HCEC 1CT (cell line): Measurements from ENCODE around the gene ACAA1.
"Not testable (repeated sequence)": the region's sequence is repeated elsewhere in the genome, so short reads cannot be mapped to it uniquely, and the experiment has no call there.

Source experiments
- DNase-seq: peaks from one replicate; pipeline ENCODE4 v3.0.0-alpha.2; 2017

Gene ACAA1, protein sequence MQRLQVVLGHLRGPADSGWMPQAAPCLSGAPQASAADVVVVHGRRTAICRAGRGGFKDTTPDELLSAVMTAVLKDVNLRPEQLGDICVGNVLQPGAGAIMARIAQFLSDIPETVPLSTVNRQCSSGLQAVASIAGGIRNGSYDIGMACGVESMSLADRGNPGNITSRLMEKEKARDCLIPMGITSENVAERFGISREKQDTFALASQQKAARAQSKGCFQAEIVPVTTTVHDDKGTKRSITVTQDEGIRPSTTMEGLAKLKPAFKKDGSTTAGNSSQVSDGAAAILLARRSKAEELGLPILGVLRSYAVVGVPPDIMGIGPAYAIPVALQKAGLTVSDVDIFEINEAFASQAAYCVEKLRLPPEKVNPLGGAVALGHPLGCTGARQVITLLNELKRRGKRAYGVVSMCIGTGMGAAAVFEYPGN

DNA sequence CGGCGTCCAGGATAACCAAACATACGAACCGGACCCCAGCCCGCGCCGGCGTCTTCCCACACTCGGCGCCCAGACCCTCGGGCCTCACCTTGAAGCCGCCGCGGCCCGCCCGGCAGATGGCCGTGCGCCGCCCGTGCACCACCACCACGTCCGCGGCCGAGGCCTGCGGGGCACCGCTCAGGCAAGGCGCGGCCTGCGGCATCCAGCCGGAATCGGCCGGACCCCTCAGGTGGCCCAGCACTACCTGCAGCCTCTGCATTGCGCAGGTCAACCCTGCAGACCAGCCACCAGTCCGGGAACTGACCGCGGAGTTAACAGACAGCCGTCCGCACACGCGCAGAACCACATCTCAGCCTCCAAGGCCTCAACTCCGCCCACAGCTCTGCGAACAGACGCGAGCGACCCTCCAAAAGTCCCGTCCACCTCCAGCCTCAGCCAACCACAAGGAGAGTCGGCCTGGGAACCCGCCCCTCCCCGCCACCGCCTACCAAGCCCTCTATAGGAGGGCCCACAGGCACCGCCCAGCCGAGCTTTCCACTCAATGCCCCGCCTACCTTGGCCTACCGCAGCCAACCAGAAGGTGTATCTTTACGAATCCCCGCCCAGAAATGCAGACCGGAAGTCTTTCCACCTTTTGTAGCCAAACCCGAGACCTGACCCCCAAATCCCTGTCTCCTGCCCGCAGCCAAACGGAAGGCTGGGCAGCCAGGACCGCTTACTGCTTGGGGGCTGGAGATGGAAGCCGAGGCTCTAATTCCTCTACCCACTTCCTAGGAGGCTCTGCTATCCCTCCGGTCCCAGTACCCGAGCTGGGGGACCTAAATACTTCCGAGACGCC, at the start of gene ACAA1:
Gene ACAA1, minus strand, starts transcription at position 351 of the 838 bp plus-strand sequence. Its CDS starts 92 bp downstream, at position 259.
- peak; percentile 99 for DNase-seq

DNA sequence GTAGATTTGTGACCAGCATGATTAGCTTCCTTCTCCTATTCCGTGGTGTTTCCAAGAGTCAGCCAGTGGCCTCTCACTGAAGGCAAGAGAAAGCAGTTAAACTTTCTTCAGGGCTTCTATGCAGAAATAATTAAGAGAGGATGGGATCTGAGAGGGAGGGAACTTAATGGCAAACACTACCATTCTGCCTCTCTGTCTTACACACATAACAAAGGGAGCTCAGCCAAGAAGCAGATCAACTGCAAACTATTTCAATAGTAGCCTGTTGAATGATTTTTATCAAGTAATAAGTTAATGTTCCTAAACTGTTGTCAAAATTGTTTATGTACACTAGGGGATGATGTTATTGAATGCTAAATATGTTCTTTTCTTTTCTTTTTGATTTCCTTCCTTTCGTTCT, 40.3 kb upstream of the ACAA1 start:
- no peak for DNase-seq

DNA sequence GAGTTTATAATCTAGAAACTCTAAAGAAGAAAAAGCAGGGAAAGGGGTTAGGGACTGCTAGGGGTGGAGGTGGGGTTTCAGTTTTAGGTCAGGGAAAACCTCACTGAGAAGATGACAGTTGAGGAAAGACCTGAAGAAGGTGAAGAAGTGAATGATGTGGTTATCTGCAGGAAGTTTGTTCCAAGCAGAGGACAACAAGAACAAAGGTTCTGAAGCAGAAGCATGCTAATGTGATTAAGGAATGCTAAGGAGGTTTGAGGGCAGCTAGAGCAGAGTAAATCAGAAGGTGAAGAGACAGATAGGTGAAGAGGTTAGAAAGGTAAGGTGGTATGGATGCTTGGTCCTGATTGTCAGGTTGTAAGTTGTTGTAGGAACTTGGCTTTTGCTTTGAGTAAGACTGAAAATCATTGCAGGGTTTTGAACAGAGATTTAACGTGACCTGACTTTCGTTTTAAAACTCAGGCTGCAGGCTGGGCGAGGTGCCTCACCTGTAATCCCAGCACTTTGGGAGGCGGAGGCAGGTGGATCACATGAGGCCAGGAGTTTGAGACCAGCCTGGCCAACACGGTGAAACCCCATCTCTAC, 37.0 kb upstream of the ACAA1 start:
- no peak for DNase-seq

DNA sequence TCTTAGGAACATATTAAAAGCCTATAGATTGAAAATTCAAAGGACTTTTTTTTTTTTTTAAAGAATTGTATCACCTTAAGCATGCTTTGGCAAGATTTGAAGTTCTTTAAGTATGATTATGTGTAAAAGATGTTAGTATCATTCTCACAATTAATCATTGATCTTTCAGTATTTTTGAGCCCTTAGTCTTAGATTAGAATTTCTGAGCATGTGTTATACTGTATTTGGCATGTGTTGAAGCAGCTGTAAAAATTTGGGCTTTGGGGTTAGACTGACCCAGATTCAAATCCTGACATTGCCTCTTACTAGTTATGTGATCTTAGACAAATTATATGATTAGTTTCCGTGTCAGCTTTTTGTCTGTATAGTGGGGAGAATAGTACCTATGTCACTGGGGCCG, 34.7 kb upstream of the ACAA1 start:
- no peak for DNase-seq

DNA sequence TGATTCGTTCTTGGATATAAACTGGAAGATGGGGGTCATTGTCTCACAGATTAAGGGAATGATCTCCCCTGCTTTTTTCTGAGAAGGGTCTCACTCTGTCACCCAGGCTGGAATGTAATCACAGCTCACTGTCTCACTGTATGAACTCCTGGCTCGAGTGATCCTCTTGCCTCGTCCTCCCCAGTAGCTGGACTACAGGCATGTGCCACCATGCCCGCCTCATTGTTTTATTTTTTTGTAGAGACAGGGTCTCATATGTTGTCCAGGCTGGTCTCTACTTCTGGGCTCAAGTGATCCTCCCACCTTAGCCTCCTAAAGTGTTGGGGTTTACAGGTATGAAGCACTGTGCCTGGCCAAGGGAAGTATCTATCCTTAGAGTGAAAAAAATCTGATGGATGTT, 33.8 kb upstream of the ACAA1 start:
- DNase-seq: no peak

DNA sequence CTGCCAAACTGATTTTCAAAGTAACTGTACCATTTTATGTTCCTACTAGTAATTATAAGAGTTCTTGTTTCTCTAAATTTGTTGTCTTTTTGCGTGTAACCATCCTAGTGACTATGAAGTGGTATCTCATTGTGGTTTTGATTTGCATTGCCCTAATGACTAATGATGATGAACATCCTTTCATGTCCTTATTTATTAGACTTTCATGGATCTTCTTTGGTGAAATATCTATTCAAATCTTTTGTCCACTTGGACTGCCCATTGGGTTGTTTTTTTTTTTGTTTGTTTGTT, 32.0 kb upstream of the ACAA1 start:
- peak; percentile 67 for DNase-seq

DNA sequence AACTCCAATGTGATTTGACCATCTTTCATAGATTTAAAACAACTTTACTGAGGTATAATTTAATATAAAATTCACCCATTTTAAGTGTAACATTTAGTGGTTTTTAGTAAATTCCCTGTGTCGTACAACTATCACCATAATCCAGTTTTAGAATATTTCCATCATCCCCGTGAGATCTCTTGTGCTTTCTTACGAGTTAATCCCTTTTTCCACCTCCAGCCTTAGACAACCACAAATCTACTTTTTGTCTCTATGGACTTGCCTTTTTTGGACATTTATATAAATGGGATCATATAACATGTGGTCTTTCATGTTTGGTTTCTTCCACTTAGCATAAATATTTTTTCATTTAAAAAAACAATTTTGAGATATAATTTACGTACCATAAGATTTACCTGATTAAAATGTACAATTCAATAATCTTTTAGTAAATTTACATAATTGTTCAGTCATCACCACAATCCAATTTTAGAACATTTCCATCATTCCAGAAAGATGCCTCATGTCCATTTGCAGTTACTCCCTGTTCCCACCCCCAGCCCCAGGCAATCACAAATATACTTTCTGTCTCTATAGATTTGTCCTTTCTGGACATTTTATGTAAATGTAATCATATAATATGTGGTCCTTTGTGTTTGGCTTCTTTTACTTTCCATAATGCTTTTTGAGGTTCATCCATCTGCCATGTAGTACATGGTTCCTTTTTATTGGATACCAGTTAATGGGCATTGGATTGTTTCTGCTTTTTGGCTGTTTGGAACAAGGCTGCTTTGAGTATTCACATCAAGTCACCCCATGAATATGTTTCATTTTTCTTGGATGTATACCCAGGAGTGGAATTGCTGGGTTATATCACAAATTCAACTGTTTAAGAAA, 31.5 kb upstream of the ACAA1 start:
- DNase-seq: peak; percentile 80

DNA sequence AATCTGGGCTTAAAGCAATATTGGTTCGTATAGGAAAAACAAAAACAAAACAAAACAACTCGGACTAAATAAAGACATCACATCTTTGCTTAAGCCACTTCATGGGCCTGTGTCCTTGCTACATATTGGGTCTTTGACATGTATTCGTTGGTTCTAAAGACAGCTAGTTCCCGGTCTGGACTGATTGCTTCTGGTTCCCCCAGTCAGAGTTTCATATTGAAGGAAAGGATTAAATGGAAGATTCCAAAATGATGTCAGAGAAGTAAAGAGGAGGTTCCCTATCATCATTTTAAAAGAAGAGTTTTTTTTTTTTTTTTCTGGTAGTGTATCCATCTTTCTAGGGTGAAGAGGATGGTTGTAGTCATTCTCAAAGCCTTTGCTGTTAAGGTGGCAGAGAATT, 30.7 kb upstream of the ACAA1 start:
- peak; percentile 13 for DNase-seq

DNA sequence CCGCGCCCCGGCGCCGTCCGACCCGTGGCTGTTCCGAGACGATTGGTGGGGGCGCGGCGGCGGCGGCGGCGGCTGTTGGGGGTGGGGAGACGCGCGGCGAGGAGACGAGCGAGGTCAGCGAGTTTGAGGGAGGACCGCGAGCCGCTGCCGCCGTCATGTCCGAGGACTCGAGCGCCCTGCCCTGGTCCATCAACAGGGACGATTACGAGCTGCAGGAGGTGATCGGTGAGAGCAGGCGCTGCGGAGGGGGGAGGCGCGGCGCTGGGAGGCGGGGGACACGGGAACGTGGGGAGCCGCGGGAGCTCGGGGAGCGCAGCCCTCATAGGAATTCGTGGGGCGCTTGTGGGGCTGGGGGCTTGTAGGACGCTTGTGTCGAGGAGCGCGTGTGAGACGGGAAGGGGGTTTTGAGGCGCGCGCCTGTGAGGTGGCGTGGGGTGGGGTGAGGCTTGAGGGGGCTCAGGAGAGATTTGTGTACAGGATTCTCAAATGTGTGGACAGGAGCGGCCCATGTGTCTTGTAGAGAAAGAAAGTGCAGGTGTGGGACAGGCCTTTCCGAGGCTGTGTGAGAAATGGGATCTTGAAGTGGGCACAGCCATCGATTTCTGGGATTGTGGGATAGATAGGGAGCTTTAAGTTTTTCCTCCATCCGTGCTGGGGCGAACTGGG, 28.9 kb upstream of the ACAA1 start:
- peak; percentile 59 for DNase-seq

DNA sequence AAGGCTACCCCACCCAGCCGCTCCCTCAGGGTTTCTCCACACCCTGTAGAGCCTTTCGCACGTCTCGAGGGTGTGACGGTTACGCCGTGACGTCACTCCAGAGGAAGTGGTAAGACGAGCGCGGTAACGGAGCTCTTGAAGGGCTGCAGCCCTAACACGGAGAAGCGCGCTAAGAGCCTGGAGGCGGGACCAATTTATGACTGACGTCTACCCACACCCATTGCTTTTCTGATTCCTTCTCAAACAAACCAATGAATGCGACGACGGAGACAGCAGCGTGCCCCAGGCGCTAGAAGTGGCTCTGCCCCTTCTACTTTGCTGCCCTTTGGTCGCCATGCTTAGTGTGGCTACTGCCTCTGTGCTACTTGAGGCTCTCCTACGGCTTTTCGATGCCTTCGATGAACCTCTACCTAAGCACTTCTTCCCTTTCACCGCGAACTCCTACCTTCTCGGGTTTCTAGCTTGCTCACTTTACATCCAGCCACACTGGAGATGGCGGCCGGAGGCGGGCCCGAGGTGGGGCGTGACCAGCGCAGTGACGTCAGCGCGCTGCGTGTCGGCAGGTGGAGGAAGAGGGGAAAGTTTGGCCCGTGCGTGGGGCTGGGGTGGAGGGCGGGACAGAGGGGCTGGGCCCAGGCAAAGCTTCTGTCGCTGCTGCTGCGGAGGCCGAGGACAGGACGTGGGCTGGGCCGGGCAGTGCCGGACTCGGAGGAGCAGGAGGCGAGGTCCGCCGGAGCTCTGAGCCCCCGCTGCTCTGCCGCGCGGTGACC, 28.2 kb upstream of the ACAA1 start, which contains the start of gene OXSR1:
Gene OXSR1, plus strand, starts transcription at position 586 of the 770 bp plus-strand sequence. CDS start 340 bp downstream, outside the sequence.
- peak; percentile 100 for DNase-seq

DNA sequence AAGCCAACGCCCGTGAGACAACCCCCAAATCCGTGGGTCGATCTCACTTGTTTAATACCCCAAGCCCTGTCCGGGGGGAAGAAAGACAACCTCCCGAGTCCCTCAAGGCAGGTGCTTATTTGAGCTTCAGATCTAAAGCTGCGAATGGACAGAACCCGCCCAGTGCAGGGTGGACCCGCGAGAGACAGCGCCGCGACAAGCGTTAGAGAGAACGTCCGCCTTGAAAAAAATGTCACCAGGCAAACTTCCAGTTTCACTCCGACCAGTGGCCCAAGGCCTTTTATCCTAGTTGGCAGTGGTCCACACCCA, 27.7 kb upstream of the ACAA1 start:
- DNase-seq: no peak

DNA sequence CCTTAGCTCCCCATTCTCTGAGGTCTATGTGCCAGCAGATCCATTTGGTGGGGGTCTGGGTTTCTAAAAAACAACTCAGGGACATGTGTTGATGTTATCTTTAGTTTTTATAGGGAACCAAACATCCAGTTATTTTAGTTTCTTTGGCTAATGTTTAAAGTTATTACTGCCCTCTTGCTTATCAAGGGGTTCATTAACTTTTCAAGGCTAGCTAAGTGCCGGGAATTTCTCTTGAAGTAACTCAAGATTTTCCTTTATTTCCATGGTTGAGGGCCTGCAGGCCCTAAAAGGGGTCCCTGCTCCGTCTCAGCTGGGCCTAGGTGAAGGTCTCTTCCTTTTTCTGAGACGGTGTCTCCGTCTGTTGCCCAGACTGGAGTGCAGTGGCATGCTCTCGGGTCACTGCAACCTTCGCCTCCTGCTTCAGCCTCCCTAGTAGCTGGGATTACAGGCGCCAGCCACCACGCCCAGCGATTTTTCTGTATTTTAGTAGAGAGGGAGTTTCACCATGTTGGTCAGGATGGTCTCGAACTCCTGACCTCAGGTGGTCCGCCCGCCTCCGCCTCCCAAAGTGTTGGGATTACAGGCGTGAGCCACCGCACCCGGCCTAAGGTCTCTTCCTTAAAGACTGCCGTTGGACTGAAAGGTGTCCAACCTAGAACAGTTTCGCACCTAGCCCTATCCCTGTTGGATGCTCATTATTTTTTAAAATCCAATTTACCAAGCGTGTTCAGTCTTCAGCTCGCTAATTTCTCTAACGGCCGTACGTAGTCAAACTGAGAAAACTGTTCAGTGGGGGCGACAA, 27.1 kb upstream of the ACAA1 start:
- DNase-seq: no peak

DNA sequence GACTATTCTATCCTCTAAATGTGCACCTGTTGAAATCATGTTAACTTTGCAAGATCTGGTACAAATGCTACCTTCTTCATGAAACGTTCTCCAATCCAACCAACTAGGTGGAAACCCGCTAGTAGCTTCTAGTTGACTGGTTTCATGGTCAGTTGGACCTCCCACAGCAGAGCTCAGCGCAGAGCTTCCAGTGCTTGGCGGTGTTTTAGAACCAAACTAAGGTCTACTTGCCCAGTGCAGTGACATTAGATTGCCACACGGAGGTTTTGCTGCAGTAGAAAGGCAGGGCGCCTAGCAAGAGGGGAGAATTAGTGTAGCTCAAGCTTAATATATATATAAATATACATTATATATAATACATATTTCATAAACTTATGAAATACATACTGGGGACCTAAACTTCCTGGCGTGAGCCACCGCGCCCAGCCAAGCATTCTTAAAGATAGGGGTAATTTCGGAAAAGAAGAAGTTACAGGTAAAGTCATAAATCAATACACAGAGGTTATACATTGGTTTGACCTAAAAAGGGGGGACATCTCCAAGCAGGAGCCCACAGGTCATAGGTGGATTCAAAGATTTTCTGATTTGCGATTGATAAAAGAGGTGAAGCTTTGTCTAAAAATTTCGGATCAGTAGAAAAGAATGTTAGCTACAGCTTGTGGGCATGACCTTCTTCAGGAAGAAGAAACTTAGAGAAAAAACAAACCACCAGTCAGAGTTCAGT, 26.4 kb upstream of the ACAA1 start:
- DNase-seq: no peak

DNA sequence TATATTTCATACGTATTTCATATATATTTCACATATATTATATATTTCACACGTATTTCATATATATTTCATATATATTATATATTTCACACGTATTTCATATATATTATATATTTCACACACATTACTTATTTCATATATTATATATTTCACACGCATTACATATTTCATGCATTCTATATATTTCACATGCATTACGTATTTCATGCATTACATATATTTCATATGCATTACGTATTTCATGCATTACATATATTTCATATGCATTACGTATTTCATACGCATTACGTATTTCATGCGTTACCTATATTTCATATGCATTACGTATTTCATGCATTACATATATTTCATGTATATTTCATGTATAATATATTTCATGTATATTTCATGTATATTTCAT, 23.8 kb upstream of the ACAA1 start:
- not testable (repeated sequence) for DNase-seq

DNA sequence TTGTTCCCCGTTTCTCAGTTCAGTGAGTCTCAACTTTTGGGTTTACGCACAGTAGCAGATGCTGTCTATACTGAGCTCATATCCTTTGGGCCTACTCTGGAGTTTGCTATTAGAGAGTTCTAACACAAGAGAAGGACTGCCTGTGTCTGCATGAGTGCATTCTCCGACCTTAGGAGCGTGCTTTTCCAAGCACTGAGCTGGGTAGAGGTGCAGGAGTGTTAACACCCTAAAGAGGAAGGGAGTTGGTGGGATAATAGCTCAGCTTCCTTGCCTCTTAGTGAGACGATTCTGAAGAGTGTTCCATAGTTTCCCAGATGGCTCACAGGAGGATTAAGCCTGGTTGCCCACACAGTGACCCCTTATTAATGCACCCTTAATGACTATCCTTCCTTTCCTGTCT, 21.5 kb upstream of the ACAA1 start:
- no peak for DNase-seq

DNA sequence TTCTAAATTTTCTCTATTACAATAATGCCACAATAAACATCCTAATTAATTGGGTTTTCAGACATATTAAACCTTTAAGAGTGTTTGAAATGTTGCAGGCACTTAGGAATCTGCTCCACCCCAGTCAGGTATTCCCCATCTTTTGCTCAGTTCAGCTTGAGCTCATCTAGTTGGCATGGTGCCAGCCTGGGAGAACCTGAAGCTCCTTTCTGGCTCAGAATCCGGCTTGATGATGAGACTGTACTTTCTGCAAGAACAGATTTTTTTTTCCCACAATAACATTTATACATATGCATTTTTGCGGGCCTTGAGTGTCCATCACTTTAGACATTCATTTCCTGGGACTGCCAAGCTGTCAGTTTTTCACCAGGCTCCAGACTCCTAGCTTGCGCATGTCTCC, 20.7 kb upstream of the ACAA1 start:
- DNase-seq: no peak

DNA sequence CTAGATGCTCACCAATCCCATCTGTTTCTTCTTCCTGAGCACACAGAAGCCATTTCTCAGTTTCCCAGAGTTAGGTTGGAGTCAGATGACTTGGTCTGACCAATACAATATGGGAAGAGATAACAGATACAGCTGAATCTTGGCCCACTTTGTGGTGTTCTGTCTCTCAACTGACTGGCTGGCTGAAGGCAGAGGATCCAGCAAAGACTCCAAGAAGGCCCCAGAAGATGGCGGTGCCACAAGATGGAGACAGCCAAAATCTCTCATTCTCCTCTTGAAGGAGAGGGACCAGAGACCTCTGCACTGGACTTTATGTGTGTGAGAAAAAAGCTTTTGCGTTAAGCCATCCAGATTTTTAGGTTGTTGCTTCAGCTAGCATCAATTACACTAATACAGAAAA, 20.2 kb upstream of the ACAA1 start:
- DNase-seq: no peak

DNA sequence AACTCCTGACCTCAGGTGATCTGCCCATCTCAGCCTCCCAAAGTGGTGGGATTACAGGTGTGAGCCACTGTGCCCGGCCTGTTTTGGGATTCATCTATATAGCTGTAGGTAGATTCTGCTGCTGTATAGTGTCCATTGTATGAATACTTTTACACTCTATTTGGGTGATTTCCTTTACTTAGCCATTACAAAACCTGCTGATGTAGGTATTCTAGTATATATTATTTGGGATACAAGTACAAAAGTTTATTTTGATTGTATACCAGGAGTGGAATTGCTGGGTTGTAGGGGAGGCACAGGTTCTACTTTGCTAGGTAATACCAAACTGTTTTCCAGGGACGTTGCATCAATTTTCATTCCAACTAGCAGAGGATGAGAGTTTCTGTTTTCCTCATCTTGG, 18.9 kb upstream of the ACAA1 start:
- no peak for DNase-seq

DNA sequence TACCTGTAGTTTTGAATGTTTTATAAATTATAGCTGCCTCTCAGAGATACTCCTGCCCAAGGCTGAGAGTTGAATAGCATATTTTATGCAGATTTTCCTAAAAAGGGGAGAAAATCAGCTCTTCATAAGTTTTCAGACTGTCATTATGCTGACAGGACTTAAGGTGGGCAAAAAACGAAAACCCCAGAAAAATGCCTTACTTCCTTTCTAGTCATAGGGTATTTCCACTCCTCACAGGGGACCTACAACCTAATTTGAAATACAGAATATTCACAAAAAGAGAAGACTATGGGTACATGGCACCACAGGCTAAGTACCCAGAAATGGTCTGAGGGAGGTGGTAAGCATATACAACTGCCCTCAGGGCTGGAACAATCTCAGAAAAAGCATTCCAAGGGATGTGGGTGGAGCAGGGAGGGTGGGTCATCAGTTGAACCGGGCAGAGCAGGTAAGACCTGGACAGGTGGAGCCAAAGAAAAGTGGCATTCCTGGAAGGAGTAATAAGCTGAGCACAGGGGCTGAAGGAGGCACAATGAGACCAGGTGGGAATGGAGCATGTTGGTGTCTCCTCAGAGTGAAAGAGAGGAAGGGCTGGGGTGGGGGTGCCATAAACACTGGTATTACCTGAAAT, 17.8 kb upstream of the ACAA1 start:
- no peak for DNase-seq
